GM18520 (cell line): Measurements from ENCODE around the gene AGPAT4.
"Not testable (repeated sequence)": the region's sequence is repeated elsewhere in the genome, so short reads cannot be mapped to it uniquely, and the experiment has no call there.

Experiments
- ATAC-seq: cut with Tn5 transposase; IDR thresholded peaks from one replicate; pipeline ENCODE4 v1.9.1; 2021; ENCODE audit not compliant: unreplicated experiment

AGPAT4 gene

GRCh38 chr6:161141173-161141572 is 132.7 kb downstream of the AGPAT4 start:
- no peak for ATAC-seq

DNA sequence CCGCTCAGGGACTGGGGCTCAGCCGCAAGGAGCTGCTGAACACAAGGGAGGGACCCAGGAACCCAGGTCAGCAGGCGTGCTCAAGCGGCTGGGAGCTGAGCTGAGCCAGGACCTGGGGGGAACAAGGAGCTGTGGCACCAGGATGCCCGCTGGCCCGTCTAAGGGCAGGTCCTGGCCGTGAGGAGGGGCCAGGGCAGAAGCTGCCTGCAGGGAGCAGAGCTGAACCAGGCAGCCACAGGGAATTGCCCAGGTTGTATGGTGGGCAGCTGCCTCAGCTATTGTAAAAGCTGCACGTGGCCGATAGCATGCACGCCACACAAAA is 133.3 kb downstream of the AGPAT4 start:
- ATAC-seq: no peak

DNA sequence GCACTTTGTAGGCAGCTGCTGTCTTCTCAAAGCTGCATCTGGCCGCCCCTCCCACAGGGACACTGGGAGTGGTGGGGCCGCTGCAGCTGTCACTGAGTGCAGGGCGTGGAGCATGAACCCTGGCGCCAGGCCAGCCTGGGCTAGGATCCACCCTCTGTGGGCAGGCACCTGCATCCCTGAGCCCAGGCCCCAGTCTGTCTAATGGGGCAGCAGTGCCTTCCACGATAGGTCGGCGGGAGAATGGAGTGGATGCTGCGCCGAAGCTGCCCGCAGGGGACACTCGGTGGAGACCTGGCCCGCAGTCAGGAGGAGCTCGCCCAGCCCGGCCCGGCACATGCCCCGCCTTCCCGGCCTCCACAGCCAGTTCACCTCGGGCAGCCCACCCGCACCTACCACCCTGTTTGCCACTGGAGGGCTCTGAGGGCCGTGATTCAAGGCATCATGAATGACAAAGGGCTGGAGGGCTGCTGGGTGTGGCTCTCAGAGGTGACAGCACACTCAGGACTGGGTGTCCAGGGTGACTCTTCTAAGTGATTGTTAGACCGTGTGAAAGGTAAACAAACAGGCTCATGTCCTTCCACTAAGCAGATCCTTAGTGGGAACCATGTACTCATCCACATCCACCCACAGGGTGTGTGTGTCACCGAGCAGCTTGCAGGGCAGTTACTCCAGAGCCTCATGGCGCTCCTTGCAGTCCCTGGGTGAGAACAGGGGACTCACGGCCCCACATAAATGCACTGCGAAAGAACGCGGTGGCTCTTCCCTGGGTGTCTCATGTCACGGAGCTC is 133.9 kb downstream of the AGPAT4 start:
- ATAC-seq: no peak

- ATAC-seq: no peak
Observed at GRCh38 chr6:161139304-161139765, 134.5 kb downstream of the AGPAT4 start.

GRCh38 chr6:161138543-161139303 is 135.1 kb downstream of the AGPAT4 start:
- no peak for ATAC-seq

DNA sequence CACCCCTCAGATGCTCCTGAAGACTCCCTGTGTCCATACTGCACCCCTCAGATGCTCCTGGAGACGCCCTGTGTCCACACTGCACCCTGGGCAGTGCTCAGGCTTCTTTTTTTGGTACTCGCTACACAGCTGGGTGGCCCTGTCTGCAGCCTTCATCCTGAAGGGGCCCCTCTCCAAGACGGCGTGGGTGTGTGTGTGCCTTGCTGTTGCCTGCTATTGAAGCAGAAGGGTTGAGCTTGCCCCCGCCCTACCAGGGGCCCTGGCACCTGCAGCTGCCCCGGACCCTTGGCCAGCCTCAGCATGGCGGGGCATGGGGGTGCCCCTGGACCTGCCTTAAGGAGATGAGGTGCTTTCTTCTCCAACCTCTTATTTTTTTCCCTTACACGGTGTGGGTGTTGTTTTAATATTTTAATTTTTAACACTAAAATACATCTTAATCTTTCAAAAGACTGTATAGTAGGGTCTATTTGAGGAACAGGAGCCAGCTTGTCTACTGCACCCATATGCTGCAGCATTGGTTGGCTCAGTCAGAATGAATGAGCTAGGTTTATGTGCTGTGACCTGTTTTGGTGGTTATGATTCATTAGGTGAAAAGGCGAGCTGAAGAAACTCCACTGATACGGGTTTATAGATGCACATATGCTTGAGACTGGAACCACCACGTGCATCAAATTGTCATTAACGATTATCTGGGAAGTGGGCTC is 135.9 kb downstream of the AGPAT4 start:
- ATAC-seq: no peak

GRCh38 chr6:161137320-161137719 is 136.5 kb downstream of the AGPAT4 start:
- ATAC-seq: no peak

DNA sequence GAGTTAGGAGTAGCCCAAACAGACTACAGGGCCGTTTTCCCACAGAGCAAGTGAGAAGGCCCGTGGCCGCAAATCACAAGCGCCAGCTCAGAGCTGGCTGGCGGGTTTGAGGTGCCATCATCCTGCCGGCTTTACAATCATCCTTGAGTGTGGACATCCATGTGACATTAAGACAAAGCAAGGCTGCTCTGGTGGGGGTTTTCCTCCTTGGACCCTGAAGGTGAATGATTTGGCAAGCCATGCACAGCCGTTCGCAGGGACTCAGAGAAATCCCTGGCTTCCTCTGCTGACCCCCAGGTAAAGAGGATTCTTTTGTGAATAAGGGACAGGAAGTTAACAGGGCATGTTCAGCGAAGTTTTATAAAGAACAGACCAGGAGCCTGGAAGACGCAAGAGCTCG is 137.2 kb downstream of the AGPAT4 start:
- no peak for ATAC-seq

- ATAC-seq: no peak
Observed at GRCh38 chr6:161135695-161136591, 137.9 kb downstream of the AGPAT4 start.

DNA sequence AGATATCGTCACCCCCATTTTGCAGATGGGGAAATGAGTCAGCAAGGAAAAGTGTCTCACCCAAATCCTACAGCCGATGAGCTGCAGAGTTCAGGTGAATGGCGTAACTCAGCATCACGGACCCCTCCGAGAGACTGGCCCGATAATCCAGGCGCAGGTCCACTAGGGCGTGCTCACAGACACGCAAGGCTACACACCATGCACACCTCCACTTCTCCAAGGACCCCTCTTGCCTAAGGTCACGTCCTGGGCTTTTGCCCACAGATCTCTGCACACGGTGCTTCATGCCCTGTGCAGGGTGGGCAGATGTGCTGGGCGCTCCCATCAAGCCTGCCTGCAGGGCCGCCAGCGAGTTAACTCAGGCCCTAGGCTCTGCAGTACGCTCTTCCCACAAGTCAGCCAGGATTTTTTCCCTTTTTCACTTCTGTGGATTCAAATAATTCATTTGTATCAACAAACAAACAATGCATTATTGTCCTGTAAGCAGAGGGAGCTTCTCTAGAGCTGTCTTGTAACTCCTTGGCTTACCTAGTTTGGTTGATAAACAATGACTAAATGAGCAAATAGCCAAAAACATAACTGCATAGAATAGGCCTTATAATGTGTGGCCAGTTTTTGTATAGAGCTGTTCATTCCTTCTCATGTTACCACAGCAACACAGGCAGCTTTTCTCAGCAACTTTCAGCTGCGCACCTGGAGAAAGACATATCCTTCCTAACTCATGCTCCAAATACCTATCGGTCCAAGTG is 139.1 kb downstream of the AGPAT4 start:
- no peak for ATAC-seq

DNA sequence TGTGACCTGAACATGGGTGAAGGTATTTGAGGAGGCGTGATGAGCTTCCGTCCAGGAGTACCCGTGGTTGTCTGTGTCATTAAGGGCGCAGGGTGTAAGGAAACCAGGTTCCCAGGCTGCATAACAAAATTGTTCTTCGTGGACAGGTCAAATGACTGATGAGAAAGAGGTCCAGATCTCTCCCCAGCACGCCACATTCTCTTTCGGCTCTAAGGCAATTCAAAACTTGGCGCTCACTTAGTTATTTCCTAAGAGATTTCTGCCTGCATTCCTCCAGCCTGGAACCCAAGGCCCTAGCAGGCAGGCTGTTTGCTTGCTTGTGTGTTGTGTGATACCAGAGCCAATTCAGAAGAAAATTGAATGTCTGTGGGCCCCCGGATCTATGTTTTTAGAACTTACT is 139.9 kb downstream of the AGPAT4 start:
- ATAC-seq: no peak

- no peak for ATAC-seq
Observed at GRCh38 chr6:161132384-161132783, 141.5 kb downstream of the AGPAT4 start.

DNA sequence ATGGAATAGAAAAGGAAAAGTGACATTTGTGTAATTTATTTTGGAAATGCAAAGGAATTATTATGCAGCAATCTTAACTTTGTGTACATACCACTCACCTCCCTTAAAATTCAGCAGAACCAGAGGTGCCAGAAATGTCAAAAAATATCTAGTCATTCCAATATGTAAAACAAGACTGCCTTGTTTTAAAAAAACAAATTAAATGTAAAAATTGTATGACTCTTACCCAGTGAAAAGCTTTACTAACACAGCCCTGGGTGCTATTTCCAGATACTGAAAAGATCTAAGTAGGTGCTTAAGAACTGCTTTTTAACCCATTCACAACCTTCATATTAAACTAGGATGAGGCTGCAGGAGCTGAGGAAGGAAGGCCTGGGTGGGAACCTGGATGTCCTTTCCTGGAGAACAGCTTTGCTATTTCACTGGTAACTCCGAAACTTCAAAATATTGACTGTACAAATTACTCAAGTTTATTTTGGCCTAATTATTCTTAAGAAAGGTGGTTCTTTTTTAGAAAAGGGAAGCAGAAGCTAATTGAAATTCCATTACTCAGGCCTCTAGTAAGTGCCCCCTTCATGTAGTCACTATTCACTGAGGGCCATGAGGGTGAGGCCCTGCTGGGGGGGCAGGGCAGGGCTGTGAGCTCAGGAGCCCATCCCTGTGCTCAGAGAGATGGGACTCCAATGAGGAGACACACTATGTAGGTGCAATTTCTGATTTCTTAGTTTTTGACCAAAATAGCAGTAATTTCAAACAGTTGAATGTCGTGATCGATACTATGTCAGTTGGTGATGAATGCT is 142.7 kb downstream of the AGPAT4 start:
- no peak for ATAC-seq

GRCh38 chr6:161130541-161130940 is 143.3 kb downstream of the AGPAT4 start:
- ATAC-seq: no peak

DNA sequence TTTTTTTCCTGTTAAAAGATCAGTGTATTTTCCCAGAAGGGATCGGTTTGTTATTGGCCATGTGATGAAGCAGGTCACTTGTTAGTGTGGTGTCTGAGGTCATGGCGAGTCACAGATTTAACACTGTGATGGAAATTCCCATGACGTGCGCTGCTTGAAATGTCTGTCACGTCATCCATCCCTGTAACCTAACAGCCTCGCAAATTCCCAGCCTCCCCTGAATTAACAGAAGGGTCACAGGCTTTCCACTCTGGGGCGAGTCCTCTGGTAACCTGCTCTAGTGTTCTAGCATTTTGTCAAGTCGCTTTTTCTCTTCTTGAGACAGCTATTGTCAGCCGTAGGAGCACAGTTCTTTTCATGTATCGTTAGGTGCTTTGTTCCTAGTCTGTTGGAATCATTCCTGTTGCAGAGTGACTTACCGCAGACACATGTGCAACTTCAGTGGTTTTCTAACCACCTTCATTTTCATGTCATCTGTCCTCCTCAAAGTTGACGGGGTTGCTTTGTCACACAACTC is 145.1 kb downstream of the AGPAT4 start:
- ATAC-seq: no peak

GRCh38 chr6:161128230-161128629 is 145.6 kb downstream of the AGPAT4 start:
- no peak for ATAC-seq

DNA sequence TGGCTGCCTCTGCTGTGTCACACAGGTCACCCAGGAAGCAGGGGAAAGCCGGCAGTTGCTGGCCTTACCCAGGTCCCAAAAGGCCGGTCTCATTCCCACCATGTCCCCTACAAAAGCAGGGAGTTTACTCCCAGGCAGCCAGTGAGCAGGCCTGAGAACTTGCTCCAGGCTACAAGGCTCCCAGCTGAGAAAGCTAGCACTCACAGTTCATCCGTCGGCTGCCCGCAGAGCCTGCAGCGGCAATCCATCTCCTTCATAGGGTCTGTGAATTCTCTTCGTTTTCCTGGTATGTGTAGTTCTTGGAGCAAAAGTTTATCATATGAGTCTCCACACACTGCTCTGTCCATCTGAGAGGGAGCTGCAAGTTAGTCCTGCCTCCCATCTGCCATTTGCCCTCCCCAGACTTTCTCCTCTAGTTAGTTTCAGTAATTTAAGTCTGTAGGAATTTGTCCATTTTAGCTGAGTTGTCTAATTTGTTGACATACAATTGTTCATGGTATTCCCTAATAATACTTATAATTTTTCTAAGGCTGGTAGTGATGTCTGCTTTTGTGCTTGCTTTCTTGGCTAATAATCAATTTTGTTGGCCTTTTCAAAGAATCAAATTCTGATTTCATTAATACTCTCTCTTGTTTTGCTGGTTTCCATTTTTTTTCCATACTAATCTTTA is 146.7 kb downstream of the AGPAT4 start:
- ATAC-seq: no peak

DNA sequence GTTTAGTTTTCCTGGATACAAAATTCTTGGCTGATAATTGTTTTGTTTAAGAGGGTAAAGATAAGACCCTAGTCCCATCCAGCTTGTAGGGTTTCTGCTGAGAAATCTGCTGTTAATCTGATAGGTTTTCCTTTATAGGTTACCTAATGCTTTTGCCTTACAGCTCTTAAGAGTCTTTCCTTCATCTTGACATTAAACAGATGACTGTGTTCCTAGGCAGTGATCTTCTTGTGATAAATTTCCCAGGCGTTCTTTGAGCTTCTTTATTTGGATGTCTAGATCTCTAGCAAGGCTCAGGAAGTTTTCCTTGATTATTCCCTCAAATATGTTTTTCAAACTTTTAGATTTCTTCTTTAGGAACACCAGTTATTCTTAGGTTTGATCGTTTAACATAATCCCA is 148.3 kb downstream of the AGPAT4 start:
- no peak for ATAC-seq

- ATAC-seq: not testable (repeated sequence)
Observed at GRCh38 chr6:161123319-161123718, 150.5 kb downstream of the AGPAT4 start.
